ENCODE measurements around the gene CCSAP.

Gene CCSAP, protein sequence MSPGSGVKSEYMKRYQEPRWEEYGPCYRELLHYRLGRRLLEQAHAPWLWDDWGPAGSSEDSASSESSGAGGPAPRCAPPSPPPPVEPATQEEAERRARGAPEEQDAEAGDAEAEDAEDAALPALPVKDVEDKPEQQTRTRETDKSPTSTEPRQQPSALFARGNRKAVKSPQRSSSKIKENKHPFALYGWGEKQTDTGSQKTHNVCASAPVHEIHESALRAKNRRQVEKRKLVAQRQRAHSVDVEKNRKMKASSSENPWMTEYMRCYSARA

DNA sequence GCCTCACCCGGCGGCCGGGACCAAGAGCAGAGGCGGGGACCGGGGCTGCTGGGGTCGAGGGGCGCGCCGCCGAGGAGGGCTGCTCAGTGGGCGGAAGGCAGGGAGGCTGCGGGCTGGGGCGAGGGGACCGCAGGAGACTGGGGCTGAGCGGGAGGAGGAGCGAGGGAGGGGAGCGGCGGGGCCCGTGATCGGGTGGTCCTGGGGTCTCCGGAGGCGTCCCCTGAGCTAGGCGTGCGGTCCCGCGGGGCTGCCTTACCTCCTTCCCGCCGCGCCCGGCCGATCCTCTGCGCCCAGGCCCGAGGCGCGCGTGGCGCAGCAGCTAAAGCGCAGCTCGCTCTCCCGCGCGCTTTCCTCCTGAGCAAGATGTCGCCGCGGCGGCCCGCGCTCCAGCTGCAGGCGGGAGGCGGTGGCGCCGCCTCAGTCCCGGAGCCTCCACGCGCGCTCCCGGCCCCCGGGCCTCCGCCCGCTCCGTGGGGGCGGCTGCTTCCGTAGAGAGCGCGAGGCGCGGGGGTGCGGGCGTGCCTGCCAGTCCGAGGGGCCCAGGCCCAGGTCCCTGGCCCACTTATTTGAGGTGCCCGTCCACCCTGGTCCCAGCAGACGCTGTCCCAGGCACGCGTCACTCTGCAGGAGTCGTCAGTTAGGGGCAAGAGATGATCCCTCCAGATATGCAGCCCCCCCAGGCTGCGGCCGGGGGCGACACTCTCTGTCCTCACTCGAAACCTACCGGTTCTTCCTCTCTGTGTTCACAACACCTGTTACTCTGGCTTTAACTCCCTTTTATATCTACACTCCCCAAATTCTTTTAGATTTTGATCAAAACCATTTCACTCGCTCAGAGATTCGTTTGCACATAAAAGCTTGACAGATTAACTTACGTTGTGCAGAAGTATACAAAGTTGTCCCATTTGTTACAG, at the start of gene CCSAP:
TSS of gene CCSAP (minus strand) at position 392 of the 914 bp plus-strand sequence. CDS start 582 bp downstream, outside the sequence.
- DNase-seq: peak; percentile 12
- Histone ChIP-seq H3K9me3 (ENCODE audit: severe bottlenecking) (no peaks in the 10 kb centered on the region), H3K36me3 (no peaks in the 10 kb centered on the region), H3K27me3 (ENCODE audit: insufficient read depth, low read depth, severe bottlenecking) (no peaks in the 10 kb centered on the region), H3K27ac (peak within 1 kb of the TSS; percentile 88), H3K4me3 (ENCODE audit: low read depth, low read length) (peak within 1 kb of the TSS; percentile 64)
- TF ChIP-seq CTCF (IDR thresholded peaks at IDR 0.05; ENCODE audit: low read depth, low read length): no peak

DNA sequence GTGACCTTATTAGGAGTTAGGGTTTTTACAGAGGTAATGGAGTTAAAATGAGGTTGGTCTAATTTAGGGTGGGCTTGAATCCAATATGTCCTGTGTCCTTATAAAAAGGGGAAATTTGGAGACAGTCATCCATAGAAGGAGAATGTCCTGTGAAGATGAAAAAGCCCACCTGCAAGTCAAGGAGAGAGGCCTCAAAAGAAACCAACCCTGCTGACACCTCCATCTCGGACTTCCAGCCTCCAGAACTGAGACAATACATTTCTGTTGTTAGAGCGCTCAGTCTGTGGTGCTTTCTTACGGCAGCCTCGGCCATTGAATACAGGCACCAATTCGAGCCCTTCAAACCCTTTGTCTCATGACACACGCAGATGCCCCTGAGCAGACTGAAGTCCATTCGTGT, 47.3 kb upstream of the CCSAP start:
- no peak for TF ChIP-seq CTCF (IDR thresholded peaks at IDR 0.05; ENCODE audit: low read depth, low read length)
- no peak for DNase-seq
- H3K27me3 ChIP-seq (ENCODE audit: insufficient read depth, low read depth, severe bottlenecking): no peaks in the 10 kb centered on the region

DNA sequence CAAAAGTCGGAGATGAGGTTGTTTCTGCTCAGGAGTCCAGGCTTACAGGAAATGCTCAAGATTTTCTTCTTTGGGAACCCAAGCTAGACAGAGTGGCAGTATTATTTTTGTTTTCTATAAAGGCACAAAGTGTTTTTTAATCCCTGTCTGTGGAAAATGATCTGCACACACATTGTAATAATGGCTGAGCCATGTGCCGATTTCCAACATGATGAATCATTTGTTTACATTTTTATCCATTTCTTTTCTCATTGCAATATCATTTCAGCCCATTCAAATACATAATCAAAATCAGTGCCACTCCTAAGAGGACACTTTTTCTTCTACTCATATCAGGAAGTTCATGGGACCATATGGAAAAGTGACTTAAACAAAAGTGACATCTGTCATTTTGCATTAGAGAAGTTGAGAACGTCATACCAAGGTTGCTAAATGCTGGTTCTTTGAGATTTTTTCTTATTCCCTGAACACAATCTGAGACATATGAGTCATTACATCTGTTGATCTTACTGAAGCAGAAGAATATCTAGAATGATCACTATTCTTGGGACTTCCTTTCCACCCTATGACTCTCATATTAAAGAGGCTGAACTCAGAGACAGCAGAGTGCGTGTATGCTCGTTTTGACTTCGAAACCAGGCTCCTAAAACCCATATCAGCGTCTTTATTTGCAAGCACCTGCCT, 46.2 kb upstream of the CCSAP start:
- Histone ChIP-seq H3K27ac (no peak overlapping the region), H3K27me3 (ENCODE audit: insufficient read depth, low read depth, severe bottlenecking) (no peaks in the 10 kb centered on the region), H3K9me3 (ENCODE audit: severe bottlenecking) (no peaks in the 10 kb centered on the region), H3K4me3 (ENCODE audit: low read depth, low read length) (no peak overlapping the region), H3K36me3 (no peaks in the 10 kb centered on the region)
- no peak for TF ChIP-seq CTCF (IDR thresholded peaks at IDR 0.05; ENCODE audit: low read depth, low read length)
- DNase-seq: no peak

More for the DNA sequence above, 47.3 kb upstream of the CCSAP start:
- no peak overlapping the region for H3K4me3 ChIP-seq (ENCODE audit: low read depth, low read length)
- no peak overlapping the region for H3K27ac ChIP-seq
- H3K36me3 ChIP-seq: no peaks in the 10 kb centered on the region
- H3K9me3 ChIP-seq (ENCODE audit: severe bottlenecking): no peaks in the 10 kb centered on the region

- DNase-seq: no peak
- no peak for TF ChIP-seq CTCF (IDR thresholded peaks at IDR 0.05; ENCODE audit: low read depth, low read length)
These were observed 43.1 kb upstream of the CCSAP start for GRCh38 chr1:229385853-229386456.

GRCh38 chr1:229384822-229385221, 42.0 kb upstream of the CCSAP start:
- no peak for TF ChIP-seq CTCF (IDR thresholded peaks at IDR 0.05; ENCODE audit: low read depth, low read length)
- no peak overlapping the region for H3K4me3 ChIP-seq (ENCODE audit: low read depth, low read length)
- no peak overlapping the region for H3K27ac ChIP-seq
- DNase-seq: no peak
- no peaks in the 10 kb centered on the region for H3K27me3 ChIP-seq (ENCODE audit: insufficient read depth, low read depth, severe bottlenecking)
- no peaks in the 10 kb centered on the region for H3K9me3 ChIP-seq (ENCODE audit: severe bottlenecking)
- H3K36me3 ChIP-seq: no peaks in the 10 kb centered on the region

More at GRCh38 chr1:229385853-229386456, 43.1 kb upstream of the CCSAP start:
- Histone ChIP-seq H3K27me3 (ENCODE audit: insufficient read depth, low read depth, severe bottlenecking) (no peaks in the 10 kb centered on the region), H3K27ac (no peak overlapping the region), H3K4me3 (ENCODE audit: low read depth, low read length) (no peak overlapping the region), H3K36me3 (no peaks in the 10 kb centered on the region), H3K9me3 (ENCODE audit: severe bottlenecking) (no peaks in the 10 kb centered on the region)

All from WERI-Rb-1 (cell line).